RWPE2 (cell line): ENCODE results near the gene CTXN1.
A peak's percentile ranks its signal among the peaks of the same experiment; 100 is the strongest.
"Not testable (repeated sequence)": the region's sequence is repeated elsewhere in the genome, so short reads cannot be mapped to it uniquely, and the experiment has no call there.

ENCODE experiments used
- ATAC-seq: fragments of 200-7000 bp; cut with Tn5 transposase; 3 replicates; pipeline ENCODE4 v1.9.1; 2021; ENCODE audit warnings: low read depth
- DNase-seq: peaks from one replicate; pipeline ENCODE4 v3.0.0-alpha.2; 2020; ENCODE audit warnings: low spot score
- H3K27ac ChIP-seq: fragments of 450-650 bp; 2 replicates; pipeline ENCODE4 v1.5.1; 2017; ENCODE audit warnings: mild to moderate bottlenecking; ENCODE audit not compliant: poor library complexity, severe bottlenecking
- H3K27me3 ChIP-seq: fragments of 250-450 bp; sonication (Bioruptor Pico); 2 replicates; pipeline ENCODE4 v1.5.1; 2021; ENCODE audit warnings: mild to moderate bottlenecking, moderate library complexity; ENCODE audit not compliant: insufficient read depth, poor library complexity, severe bottlenecking
- H3K36me3 ChIP-seq: fragments of 250-450 bp; sonication (Bioruptor Pico); 2 replicates; pipeline ENCODE4 v1.5.1; 2020; ENCODE audit warnings: low read depth, mild to moderate bottlenecking, moderate library complexity
- H3K4me1 ChIP-seq: fragments of 250-450 bp; sonication (Bioruptor Pico); 2 replicates; pipeline ENCODE4 v1.5.1; 2021; ENCODE audit warnings: mild to moderate bottlenecking, moderate library complexity; ENCODE audit not compliant: insufficient read depth, poor library complexity, severe bottlenecking
- H3K4me3 ChIP-seq: fragments of 250-450 bp; sonication (Bioruptor Pico); 2 replicates; pipeline ENCODE4 v1.5.1; 2021; ENCODE audit warnings: mild to moderate bottlenecking, moderate library complexity; ENCODE audit not compliant: severe bottlenecking
- H3K9me3 ChIP-seq: fragments of 250-450 bp; sonication (Bioruptor Pico); 2 replicates; pipeline ENCODE4 v1.5.1; 2021; ENCODE audit warnings: mild to moderate bottlenecking, moderate library complexity; ENCODE audit not compliant: severe bottlenecking
- TF ChIP-seq, protein P1 (sequence below): fragments of 450-650 bp; IDR thresholded peaks from one replicate; pipeline ENCODE4 v1.5.1; 2017; ENCODE audit warnings: mild to moderate bottlenecking, moderate library complexity; ENCODE audit not compliant: poor library complexity, severe bottlenecking

The CTXN1 gene

GRCh38 chr19:7931221-7932061 is 5.5 kb upstream of the CTXN1 start:
- Histone ChIP-seq H3K27ac (no peak overlapping the region), H3K4me1 (peaks cover 15% of the 10 kb centered on the region), H3K4me3 (no peak overlapping the region), H3K36me3 (peaks cover 60% of the 10 kb centered on the region), H3K27me3 (no peaks in the 10 kb centered on the region), H3K9me3 (no peaks in the 10 kb centered on the region)
- TF ChIP-seq, protein P1, sequence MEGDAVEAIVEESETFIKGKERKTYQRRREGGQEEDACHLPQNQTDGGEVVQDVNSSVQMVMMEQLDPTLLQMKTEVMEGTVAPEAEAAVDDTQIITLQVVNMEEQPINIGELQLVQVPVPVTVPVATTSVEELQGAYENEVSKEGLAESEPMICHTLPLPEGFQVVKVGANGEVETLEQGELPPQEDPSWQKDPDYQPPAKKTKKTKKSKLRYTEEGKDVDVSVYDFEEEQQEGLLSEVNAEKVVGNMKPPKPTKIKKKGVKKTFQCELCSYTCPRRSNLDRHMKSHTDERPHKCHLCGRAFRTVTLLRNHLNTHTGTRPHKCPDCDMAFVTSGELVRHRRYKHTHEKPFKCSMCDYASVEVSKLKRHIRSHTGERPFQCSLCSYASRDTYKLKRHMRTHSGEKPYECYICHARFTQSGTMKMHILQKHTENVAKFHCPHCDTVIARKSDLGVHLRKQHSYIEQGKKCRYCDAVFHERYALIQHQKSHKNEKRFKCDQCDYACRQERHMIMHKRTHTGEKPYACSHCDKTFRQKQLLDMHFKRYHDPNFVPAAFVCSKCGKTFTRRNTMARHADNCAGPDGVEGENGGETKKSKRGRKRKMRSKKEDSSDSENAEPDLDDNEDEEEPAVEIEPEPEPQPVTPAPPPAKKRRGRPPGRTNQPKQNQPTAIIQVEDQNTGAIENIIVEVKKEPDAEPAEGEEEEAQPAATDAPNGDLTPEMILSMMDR, result no peak
- no peak for ATAC-seq
- DNase-seq, result no peak

GRCh38 chr19:7930765-7931164 is 4.8 kb upstream of the CTXN1 start:
- Histone ChIP-seq H3K4me1 (peaks cover 15% of the 10 kb centered on the region), H3K4me3 (no peak overlapping the region), H3K27ac (no peak overlapping the region), H3K27me3 (no peaks in the 10 kb centered on the region), H3K36me3 (peaks cover 54% of the 10 kb centered on the region), H3K9me3 (no peaks in the 10 kb centered on the region)
- ATAC-seq, result no peak
- TF ChIP-seq, protein P1, result no peak
- DNase-seq, result no peak

GRCh38 chr19:7930030-7930429 is 4.1 kb upstream of the CTXN1 start:
- DNase-seq, H3K4me3 ChIP-seq, H3K9me3 ChIP-seq, ATAC-seq, H3K27me3 ChIP-seq: not testable (repeated sequence)
- Histone ChIP-seq H3K36me3 (peaks cover 48% of the 10 kb centered on the region), H3K4me1 (peaks cover 15% of the 10 kb centered on the region), H3K27ac (peak overlapping the region; percentile 77)

DNA sequence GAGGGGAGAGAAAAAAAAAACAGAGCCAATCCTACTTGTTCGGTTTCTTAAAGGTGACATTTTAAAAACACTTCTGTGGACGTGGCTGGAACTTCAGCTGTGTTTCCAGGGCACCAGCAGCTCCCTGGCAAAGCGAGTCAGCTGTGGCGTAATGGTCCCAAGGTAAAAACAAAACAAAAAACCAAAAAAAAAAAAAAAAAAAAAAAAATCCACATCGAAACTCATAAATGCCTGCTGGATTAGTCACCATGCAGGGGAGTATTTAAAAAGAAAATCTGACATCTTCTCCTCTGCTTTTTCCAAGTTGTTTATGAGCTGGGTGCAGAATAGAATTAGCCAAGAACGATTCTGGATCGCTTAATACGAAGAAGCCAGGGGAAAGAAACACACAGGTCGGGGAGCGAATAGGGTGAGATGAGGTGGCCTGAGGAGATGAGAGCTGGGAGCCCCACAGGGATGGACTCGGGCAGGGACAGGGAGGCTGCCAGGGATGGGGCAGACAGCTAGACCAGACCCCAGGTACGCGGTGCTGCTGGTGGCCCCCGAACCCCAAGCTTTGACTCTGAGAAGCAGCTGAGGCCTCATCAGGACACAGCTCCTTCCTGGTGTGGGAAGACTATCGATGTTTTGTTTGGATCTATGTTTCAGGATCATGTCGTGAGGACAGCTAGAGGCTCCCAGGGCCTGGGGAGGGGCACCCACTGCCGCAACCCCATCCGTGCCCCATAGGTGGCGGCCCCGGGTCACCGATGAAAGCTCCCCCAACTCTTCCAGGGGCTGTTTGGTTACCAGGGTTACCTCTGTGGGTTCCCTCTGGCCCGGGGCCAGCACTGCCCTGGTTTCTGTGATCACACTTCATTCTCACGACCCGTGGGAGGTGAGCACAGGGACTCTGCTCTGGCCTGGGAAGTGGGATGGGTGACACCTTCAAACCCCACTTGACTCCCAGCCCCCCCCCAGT is 3.1 kb upstream of the CTXN1 start:
- peak overlapping the region; percentile 77 for H3K27ac ChIP-seq
- TF ChIP-seq, protein P1, result peak; percentile 35
- no peaks in the 10 kb centered on the region for H3K9me3 ChIP-seq
- peaks cover 43% of the 10 kb centered on the region for H3K36me3 ChIP-seq
- peaks cover 15% of the 10 kb centered on the region for H3K4me1 ChIP-seq
- no peaks in the 10 kb centered on the region for H3K27me3 ChIP-seq
- ATAC-seq (peak; percentile 50), DNase-seq (peak; percentile 66)
- no peak overlapping the region for H3K4me3 ChIP-seq

DNA sequence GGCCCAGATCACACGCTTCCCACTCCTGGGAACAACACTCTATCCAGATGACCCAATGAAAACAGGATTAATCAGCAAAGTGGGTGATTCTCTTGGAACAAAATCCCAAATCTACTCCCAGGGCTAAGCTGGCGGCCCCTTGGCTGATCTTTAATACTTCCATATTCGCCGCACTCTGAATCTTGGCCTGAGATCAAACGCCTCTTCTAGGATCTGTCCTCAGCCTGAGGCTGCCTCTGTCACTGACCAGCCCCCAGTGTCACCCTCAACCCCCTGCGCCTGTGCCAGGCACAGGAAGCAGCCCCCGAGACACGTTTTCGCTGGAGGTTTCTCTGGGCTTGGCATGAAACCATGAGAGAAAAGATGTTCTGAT is 2.4 kb upstream of the CTXN1 start:
- no peak for DNase-seq
- TF ChIP-seq, protein P1, result no peak
- Histone ChIP-seq H3K27me3 (no peaks in the 10 kb centered on the region), H3K36me3 (peaks cover 36% of the 10 kb centered on the region), H3K4me3 (no peak overlapping the region), H3K9me3 (no peaks in the 10 kb centered on the region), H3K27ac (peak overlapping the region; percentile 77), H3K4me1 (peaks cover 15% of the 10 kb centered on the region)
- no peak for ATAC-seq
